Measurements from ENCODE around the gene DNASE1.

Gene DNASE1

DNA sequence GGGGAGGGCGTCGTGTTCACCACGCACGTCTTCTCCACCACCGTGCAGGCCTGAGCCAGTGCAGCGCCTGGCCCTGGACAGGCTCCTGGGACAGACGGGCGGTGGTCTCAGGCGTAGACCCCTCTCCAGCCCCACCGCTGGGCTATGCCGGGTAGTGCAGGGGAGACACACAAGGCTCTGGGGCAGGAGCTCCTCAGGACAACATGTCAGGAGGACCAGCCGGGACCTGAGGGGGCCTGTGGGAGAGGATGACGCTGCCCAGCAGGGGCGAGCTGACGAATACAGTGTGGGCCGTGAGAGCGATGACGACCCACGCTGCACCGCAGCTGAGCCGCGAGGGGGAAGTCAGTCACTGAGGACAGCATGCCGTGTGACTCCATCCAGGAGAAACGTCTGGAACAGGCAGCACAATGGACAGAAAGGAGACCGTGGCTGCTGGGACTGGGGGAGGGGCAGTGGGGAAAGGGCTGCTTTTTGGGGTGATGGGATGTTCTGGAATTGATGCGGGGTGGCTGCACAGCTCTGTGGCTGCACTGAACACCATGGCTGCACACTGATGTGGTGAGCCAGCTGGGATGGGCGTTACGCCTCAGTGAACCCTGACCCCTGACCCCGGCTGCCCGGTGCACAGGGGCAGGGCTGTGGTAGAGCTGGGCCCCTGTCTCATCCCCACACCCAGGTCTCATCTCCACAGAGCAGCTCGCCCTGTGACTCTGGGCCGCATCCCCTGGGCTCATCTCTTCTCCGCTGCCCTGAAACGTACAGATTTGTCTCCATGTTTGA is 20.2 kb downstream of the DNASE1 start:
- Histone ChIP-seq H3K27ac (no peak overlapping the region), H3K4me3 (no peak overlapping the region)
- no peak for DNase-seq (ENCODE audit: low spot score)
- TF ChIP-seq, protein P1, sequence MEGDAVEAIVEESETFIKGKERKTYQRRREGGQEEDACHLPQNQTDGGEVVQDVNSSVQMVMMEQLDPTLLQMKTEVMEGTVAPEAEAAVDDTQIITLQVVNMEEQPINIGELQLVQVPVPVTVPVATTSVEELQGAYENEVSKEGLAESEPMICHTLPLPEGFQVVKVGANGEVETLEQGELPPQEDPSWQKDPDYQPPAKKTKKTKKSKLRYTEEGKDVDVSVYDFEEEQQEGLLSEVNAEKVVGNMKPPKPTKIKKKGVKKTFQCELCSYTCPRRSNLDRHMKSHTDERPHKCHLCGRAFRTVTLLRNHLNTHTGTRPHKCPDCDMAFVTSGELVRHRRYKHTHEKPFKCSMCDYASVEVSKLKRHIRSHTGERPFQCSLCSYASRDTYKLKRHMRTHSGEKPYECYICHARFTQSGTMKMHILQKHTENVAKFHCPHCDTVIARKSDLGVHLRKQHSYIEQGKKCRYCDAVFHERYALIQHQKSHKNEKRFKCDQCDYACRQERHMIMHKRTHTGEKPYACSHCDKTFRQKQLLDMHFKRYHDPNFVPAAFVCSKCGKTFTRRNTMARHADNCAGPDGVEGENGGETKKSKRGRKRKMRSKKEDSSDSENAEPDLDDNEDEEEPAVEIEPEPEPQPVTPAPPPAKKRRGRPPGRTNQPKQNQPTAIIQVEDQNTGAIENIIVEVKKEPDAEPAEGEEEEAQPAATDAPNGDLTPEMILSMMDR (IDR thresholded peaks at IDR 0.05) = no peak

DNA sequence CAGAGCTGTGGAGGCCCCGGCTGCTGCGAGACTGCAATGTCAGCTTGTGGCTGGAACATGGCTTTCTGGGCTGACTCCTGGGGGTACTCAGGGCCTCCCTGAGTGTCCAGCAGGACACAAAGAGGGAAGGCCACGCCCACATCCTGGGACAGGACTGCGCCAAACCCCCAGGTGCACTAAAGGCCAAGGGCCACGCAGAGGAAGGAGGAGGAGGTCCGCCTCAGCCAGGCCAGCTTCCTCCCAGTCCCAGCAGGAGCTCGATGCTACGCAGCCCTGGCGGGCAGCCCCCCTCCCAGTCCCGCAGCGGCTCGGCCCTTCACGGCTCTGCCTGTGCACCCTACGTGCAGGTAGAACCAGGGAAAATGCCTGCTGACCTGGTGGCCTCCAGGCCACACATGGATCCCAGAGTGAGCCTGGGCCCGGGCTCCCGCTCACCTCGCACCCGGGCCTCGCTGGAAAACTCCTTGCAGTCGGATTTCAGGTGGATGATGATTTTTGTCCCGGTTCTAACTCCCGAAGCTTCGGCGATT is 21.2 kb downstream of the DNASE1 start:
- H3K4me3 ChIP-seq = no peak overlapping the region
- TF ChIP-seq, protein P1 (IDR thresholded peaks at IDR 0.05) = no peak
- H3K27ac ChIP-seq = no peak overlapping the region
- no peak for DNase-seq (ENCODE audit: low spot score)

DNA sequence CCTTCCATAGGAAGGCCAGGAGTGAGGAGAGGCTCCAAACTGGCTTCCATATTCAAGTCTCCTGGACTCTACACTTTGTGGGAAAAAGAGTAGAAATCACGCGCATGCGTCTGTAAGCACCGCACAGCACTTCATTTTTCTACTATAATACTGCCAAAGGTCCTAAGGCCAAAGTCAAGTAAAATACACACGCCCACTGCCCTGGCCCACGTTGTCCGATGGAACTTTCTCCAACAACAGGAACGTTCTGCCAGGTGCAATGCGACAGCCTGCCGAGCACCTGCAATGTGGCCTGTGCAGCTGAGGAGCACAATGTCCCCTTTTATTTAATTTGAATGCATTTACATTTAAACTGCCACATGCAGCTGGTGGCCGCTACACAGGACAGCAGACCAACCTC is 23.5 kb downstream of the DNASE1 start:
- TF ChIP-seq, protein P1 (IDR thresholded peaks at IDR 0.05) = no peak
- Histone ChIP-seq H3K27ac (no peak overlapping the region), H3K4me3 (no peak overlapping the region)
- DNase-seq (ENCODE audit: low spot score) = no peak

DNA sequence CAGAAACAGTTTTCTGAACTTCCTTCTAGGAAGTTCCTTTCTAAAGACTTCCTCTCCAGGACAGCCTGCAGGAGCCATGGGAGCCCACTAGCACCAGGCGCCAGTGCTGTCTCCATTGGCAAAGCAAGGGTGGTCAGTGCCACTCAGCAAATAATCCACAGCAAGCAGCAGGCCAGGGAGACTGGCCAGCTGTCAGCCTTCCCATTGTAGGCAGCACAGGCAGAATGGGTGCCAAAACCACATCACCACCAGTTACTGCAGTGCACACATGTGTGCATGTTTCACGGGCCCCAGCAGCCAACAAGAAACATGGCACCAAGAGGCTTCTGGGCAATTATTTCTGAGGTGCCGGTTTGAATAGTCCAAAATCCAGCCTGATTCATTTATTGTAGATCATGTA is 26.7 kb downstream of the DNASE1 start:
- DNase-seq (ENCODE audit: low spot score) = no peak
- H3K27ac ChIP-seq = no peak overlapping the region
- H3K4me3 ChIP-seq = no peak overlapping the region
- TF ChIP-seq, protein P1 (IDR thresholded peaks at IDR 0.05) = no peak

DNA sequence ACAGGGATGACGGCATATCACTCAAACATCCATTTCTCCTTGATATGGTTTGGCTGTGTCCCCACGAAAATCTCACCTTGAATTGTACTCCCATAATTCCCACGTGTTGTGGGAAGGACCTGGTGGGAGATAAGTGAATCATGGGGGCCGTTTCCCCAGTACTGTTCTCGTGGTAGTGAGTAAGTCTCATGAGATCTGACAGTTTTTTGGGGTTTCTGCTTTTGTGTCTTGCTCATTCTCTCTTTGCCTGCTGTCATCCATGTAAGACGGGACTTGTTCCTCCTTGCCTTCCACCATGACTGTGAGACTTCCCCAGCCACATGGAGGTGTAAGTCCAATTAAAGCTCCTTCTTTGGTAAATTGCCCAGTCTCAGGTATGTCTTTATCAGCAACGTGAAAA is 32.5 kb downstream of the DNASE1 start:
- DNase-seq (ENCODE audit: low spot score) = no peak
- Histone ChIP-seq H3K27ac (no peak overlapping the region), H3K4me3 (no peak overlapping the region)
- TF ChIP-seq, protein P1 (IDR thresholded peaks at IDR 0.05) = no peak

DNA sequence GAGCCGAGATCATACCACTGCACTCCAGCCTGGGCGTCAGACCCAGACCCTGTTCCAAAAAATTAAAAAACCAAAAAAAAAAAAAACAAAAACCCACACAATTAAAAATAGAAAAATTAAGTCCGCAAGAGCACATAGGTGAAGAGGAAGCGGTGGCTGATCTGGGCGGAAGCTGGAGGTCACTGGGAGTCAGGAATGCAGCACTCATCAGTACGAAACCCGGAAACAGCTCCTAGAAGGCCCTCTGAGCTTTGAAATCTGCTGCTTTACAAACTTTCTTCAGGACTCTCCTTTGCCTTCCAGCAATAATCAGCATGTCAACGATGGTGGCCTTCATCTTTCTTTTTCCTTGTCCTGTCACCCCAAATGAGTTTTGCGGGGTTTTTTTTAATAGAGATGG is 33.3 kb downstream of the DNASE1 start:
- TF ChIP-seq, protein P1 (IDR thresholded peaks at IDR 0.05) = no peak
- no peak overlapping the region for H3K27ac ChIP-seq
- no peak overlapping the region for H3K4me3 ChIP-seq
- DNase-seq (ENCODE audit: low spot score) = no peak

DNA sequence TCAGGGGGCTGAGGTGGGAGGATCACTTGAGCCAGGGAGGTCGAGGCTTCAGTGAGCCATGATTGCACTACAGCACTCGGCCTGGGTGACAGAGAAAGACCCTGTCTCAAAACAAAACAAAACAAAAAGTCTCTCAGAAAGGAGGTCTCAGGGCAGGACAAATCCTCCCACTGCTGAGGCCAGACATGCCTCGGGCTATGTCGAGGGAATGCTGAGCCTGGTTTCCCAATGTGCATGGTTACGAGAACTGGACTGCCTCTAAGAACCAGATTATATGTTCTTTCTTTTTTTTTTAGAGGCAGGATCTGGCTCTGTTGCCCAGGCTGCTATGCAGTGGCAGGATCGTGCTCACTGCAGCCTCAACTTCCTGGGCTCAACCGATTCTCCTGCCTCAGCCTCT is 35.2 kb downstream of the DNASE1 start:
- TF ChIP-seq, protein P1 (IDR thresholded peaks at IDR 0.05) = no peak
- H3K27ac ChIP-seq = no peak overlapping the region
- H3K4me3 ChIP-seq = no peak overlapping the region
- DNase-seq (ENCODE audit: low spot score) = no peak

Measured in coronary artery (tissue), 2 donors.